Activated CD8-positive, alpha-beta memory T cell treated with anti-CD3 and anti-CD28 coated beads, Interleukin-2, amount 10 ng/mL, durations not matched to agents 7 days and 5 days (primary cell): ENCODE data around the gene GRID1. TPM values are rescaled to one million over a fixed set of nuclear protein-coding genes. Genes with fewer than 3 reads are reported as not detected.

Experiments
- ATAC-seq: fragments of 150-1000 bp; cut with Tn5 transposase; one replicate; pipeline ENCODE4 v1.10.0; 2021; ENCODE audit warnings: moderate library complexity
- CTCF ChIA-PET: fragments of 350-600 bp; sonication (Branson Sonifier 250); formaldehyde crosslinking; loops from one replicate; lab custom pipeline; 2021; ENCODE audit warnings: antibody characterized with exemption; lab: Charles Lee
- DNase-seq: peaks from one replicate; pipeline ENCODE4 v3.0.0-alpha.2; 2020
- H3K27ac Mint-ChIP-seq: one replicate; pipeline ENCODE4 v1.8.0; 2021; ENCODE audit warnings: mild to moderate bottlenecking, mixed read lengths
- H3K27me3 Mint-ChIP-seq: one replicate; pipeline ENCODE4 v1.8.0; 2021; ENCODE audit warnings: mixed read lengths
- H3K36me3 Mint-ChIP-seq: one replicate; pipeline ENCODE4 v1.8.0; 2021; ENCODE audit warnings: mild to moderate bottlenecking, mixed read lengths
- H3K4me1 Mint-ChIP-seq: one replicate; pipeline ENCODE4 v1.8.0; 2021; ENCODE audit warnings: mixed read lengths
- H3K4me3 Mint-ChIP-seq: one replicate; pipeline ENCODE4 v1.8.0; 2021; ENCODE audit warnings: mild to moderate bottlenecking, moderate library complexity, mixed read lengths
- H3K9me3 Mint-ChIP-seq: one replicate; pipeline ENCODE4 v1.8.0; 2022; ENCODE audit warnings: low read depth, mixed read lengths
- total RNA-seq, 2 experiments: library from RNA; stranded (reverse); gene quantifications; one replicate each; pipeline ENCODE4 v1.2.3, GENCODE V29; 2021

GRID1 gene
- total RNA-seq, 2 experiments from 2014 or later = not detected

DNA sequence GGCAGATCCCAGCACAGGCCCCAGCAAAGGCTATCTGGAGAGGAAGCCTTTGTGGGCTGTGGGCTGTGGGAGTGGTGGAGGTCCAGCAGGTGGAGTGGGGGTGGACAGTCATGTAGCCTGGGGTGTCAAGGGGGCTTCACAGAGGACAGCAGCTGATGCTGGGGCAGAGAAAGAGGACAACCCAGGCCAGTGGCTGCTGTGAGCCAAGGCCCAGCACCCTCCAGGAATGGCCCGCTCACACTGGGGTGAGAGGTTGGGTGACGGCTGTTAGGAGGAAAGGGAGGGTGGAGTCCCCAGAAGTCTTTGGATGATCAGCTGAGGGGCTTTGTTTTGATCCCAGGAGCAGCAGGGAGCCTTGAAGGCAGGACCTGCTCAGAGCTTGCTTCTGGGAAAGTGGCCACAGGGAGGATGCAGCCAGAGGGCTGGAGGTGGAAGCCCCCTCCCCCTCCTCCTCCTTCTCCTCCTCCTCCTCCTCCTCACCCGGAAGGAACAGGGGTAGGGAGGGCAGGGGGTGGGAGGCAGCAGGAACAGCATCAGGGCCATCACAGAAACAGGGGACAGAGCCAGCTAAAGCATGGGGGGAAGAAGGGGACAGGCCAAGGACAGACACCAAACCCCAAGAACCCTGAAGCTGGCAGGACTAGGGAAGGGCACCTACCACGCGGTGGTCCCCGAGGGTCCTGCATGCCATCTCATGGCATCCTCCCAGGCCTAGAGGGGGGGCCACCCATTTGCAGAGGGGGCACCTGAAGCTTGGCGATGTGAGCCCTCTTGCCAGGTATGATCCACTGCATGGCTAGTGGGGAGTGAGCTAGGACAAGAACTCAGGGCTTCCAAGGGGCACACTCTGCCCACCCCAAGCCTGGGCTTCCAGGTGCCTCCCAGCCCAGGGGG, 144.9 kb downstream of the GRID1 start:
- Mint-ChIP-seq H3K4me3 (no peak overlapping the region), H3K4me1 (no peaks in the 10 kb centered on the region), H3K9me3 (no peaks in the 10 kb centered on the region), H3K27ac (no peak overlapping the region), H3K27me3 (no peaks in the 10 kb centered on the region), H3K36me3 (no peaks in the 10 kb centered on the region)
- ATAC-seq (no peak), DNase-seq (no peak)
- CTCF ChIA-PET = no interaction called here

DNA sequence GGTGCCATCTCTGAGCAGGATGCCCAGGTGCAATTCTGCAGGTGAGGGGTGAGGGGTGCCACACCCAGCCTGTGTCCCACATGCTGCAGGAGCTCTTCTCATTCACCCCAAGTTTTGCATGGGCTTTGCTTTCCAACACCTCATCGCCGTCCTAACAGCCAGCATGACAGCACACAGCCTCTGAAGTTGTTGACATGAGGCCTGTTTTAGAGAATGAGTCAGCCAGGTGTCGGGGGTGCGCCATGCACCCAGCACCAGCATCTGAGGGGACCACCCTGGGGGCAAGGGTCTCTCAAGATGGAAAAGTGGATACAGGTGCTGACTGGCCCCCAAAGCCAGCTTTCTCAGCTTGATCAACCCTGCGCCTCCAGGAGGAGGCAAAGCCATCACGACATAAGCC, 146.0 kb downstream of the GRID1 start:
- Mint-ChIP-seq H3K4me1 (no peaks in the 10 kb centered on the region), H3K9me3 (no peaks in the 10 kb centered on the region), H3K27me3 (no peaks in the 10 kb centered on the region), H3K27ac (no peak overlapping the region), H3K4me3 (no peak overlapping the region), H3K36me3 (no peaks in the 10 kb centered on the region)
- ATAC-seq = no peak
- CTCF ChIA-PET = no interaction called here
- no peak for DNase-seq

DNA sequence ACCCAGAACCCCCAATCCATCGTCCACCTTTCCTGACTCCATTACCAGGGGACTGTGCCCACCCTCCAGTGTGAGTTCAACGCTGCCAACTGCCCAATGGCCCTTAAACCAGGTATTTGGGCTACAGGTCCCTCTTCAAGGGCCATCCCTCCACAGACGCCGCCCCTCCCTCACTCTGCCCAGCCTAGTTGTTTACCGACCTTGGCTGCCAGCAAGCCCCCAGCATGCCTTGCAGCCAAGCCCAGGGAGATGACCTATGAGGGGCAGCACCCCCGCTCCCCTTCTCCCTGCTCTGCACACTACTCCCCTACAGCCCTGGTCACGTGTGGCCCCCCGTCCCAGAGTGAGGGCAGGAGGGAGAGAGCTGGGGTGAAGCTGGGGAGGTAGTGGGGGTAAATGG, 147.3 kb downstream of the GRID1 start:
- H3K36me3 Mint-ChIP-seq = no peaks in the 10 kb centered on the region
- no peak for ATAC-seq
- H3K9me3 Mint-ChIP-seq = no peaks in the 10 kb centered on the region
- no peaks in the 10 kb centered on the region for H3K4me1 Mint-ChIP-seq
- no peaks in the 10 kb centered on the region for H3K27me3 Mint-ChIP-seq
- CTCF ChIA-PET = no interaction called here
- no peak overlapping the region for H3K27ac Mint-ChIP-seq
- H3K4me3 Mint-ChIP-seq = no peak overlapping the region
- no peak for DNase-seq

DNA sequence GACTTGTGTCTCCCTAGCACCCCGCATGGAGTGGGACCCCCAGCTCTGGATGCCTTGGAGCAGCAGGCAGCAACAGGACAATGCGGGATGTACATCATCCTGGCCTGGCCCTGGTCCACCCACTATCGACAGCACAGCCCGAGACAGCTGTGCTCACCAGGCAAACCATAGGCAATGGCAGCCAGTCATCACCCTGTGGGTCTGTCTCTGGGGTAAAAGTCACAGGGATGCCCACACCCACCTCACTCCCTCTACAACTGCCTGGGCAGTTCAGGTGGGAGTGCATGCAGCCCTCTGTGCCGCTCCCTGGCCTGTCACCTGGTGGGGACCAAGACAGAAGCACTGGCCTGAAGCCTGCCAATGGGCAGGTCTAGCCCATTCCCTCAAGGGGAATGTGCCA, 147.8 kb downstream of the GRID1 start:
- H3K9me3 Mint-ChIP-seq = no peaks in the 10 kb centered on the region
- no peaks in the 10 kb centered on the region for H3K36me3 Mint-ChIP-seq
- no peak overlapping the region for H3K4me3 Mint-ChIP-seq
- H3K27me3 Mint-ChIP-seq = no peaks in the 10 kb centered on the region
- no peak overlapping the region for H3K27ac Mint-ChIP-seq
- CTCF ChIA-PET = no interaction called here
- no peak for DNase-seq
- no peak for ATAC-seq
- H3K4me1 Mint-ChIP-seq = no peaks in the 10 kb centered on the region

DNA sequence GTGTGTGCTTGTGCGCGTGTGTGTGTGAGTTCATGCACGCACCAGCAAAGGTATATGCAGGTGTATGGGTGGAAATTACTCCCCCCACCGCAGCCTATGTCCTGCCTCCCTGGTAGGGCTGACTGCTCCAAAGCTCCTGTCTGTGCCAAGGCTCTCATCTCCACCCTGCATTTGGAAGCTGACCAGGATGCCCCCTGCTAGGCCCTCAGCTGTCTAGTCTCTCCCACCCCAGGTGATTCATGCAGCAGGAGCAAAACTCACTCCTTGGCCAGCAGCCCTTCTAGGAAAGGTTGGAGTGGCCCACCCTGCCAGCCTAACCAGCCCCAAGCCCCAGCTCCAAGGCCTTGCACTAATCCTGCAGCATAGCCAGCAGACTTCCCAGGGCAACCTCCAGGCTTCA, 148.4 kb downstream of the GRID1 start:
- Mint-ChIP-seq H3K36me3 (no peaks in the 10 kb centered on the region), H3K4me1 (no peaks in the 10 kb centered on the region), H3K9me3 (no peaks in the 10 kb centered on the region), H3K4me3 (no peak overlapping the region), H3K27me3 (peaks cover 3% of the 10 kb centered on the region), H3K27ac (no peak overlapping the region)
- DNase-seq (no peak), ATAC-seq (no peak)
- CTCF ChIA-PET = no interaction called here

DNA sequence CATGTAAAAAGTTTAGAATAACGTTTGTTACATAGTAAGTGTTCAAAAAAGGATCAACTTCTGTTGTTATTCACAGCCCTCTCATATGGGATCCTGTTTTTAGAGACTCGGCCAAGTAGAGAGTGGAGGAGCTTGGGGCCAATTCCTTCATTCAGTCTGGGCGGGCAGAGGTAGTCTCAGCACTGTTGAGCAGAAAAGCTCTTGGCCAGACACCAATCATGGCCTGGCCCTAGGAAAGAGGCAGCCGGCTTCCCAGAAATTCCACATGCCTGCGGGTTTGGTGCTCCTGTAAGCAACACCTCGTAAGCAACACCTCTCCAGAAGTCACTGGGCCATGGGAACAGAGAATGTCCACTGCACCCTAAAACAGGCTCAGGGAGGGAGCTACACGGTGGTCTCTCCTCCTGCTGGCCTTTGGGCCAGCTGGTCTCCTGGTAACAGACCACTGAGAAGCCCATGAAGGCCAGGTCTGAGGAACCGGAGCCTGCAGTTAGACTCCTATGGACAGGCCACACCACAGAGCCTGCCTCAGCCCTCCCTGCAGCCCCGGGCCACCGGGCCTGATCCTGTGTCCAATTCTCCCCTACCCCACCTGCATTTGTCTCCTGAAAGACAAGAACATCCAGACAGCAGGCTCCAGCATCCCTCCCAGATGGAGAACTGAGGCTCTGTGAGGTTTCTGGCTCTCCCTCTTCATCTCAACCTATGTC, 149.1 kb downstream of the GRID1 start:
- H3K27ac Mint-ChIP-seq = no peak overlapping the region
- no peak for ATAC-seq
- H3K36me3 Mint-ChIP-seq = no peaks in the 10 kb centered on the region

DNA sequence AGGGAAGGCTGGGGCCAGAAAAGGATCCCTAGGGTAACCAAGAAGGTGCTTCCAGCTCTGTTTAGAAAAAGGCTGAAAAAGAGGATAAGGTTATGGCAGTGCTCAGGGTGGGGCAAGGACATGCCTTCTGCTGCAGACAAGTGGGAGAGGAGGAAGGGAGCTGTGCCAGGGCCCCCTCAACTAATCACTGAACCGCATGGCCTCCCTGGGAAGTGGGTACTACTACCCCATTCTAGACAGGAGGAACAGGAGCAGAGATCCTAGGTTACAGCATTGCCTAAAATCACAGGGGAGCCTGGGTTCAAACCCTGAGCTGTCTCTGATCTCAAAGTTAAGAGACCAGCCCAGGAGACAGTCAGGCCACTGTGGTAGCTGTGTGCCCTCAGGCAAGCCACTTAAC, 149.7 kb downstream of the GRID1 start:
- CTCF ChIA-PET = no interaction called here
- Mint-ChIP-seq H3K4me1 (no peaks in the 10 kb centered on the region), H3K9me3 (no peaks in the 10 kb centered on the region), H3K27me3 (peaks cover 4% of the 10 kb centered on the region), H3K27ac (no peak overlapping the region), H3K36me3 (no peaks in the 10 kb centered on the region), H3K4me3 (no peak overlapping the region)
- DNase-seq (no peak), ATAC-seq (no peak)

More for the DNA sequence above, 149.1 kb downstream of the GRID1 start:
- Mint-ChIP-seq H3K4me3 (no peak overlapping the region), H3K27me3 (peaks cover 4% of the 10 kb centered on the region), H3K4me1 (no peaks in the 10 kb centered on the region), H3K9me3 (no peaks in the 10 kb centered on the region)
- no peak for DNase-seq
- CTCF ChIA-PET = no interaction called here

DNA sequence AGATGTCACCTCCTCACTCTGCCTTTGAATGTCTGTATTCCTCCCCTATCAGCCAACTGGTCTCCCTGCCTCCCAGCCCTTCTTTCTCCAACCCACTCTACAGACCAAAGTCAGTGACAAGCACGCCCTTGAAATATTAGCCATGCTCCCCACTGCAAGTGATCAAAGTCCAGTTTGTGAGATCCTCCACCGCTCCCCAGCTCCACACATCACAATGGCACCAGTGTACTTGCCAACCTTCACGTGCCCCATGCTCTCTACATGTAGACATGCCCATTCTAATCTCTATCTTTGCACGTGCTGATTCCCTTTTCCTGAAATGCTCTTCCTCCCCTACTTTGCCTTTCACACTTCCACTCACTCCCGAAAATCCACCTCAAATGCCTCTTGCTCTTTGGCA, 150.9 kb downstream of the GRID1 start:
- H3K36me3 Mint-ChIP-seq = no peaks in the 10 kb centered on the region
- no peak overlapping the region for H3K4me3 Mint-ChIP-seq
- DNase-seq (no peak), ATAC-seq (no peak)
- no peak overlapping the region for H3K27ac Mint-ChIP-seq
- H3K4me1 Mint-ChIP-seq = no peaks in the 10 kb centered on the region
- H3K9me3 Mint-ChIP-seq = no peaks in the 10 kb centered on the region
- CTCF ChIA-PET = no interaction called here
- H3K27me3 Mint-ChIP-seq = peaks cover 4% of the 10 kb centered on the region

DNA sequence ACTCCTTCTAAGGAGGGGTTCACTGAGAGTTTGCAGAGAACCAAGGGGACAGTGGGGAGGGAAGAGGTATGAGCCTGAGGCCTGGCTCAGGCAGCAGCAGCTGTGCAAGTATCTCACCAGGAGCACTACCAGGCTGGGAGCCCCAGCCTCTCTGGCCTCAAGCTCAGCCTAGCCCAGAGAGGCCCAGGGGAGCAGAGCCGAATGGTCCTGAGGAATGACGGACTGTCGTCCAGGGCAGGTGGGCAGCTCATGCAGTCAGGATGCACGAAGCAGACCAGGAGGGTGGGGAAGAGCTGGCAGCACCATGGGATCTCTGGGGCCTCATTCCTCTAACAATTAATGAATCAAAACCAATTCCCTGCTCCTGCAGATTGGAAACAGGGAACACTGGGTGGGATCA, 151.5 kb downstream of the GRID1 start:
- Mint-ChIP-seq H3K27ac (no peak overlapping the region), H3K4me3 (no peak overlapping the region), H3K4me1 (no peaks in the 10 kb centered on the region), H3K9me3 (no peaks in the 10 kb centered on the region), H3K27me3 (peaks cover 4% of the 10 kb centered on the region), H3K36me3 (no peaks in the 10 kb centered on the region)
- ATAC-seq (no peak), DNase-seq (no peak)
- CTCF ChIA-PET = no interaction called here

DNA sequence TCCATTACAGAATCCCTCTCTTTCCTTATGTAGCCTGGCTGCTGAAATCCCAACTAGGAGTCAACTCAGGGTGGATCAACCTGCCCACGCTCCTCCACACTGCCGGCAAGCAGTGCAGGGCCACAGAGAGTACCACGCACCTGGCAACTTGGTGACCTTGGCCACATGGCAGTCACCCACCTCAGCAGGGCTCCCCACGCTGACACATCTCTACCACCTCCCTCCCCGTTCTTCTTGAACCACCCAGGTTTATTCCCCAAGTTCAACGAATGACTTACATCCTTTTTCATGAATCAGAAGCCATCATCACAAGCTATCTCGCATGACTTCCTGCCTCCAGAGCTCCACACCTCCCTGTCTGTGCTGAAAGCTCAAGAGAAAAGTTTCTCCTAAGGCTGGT, 153.4 kb downstream of the GRID1 start:
- no peaks in the 10 kb centered on the region for H3K36me3 Mint-ChIP-seq
- no peak overlapping the region for H3K27ac Mint-ChIP-seq
- no peak overlapping the region for H3K4me3 Mint-ChIP-seq
- peaks cover 4% of the 10 kb centered on the region for H3K27me3 Mint-ChIP-seq
- CTCF ChIA-PET = no interaction called here
- ATAC-seq = no peak
- no peaks in the 10 kb centered on the region for H3K4me1 Mint-ChIP-seq
- no peak for DNase-seq
- no peaks in the 10 kb centered on the region for H3K9me3 Mint-ChIP-seq

DNA sequence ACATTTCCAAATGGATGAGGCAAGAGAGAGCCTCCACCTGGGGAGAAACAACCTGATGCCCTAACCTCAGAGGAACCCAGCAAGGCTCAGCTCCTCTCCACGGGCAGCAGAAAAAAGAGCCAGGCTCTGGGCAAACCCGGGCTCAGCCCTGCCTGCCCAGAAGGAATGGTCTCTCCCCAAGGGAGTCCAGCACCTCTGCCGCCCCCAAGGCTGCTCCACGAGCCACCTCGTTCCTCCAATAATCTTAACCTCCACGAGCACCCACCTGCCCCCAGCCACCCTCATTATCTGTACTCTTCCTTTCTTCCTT, 154.2 kb downstream of the GRID1 start:
- peaks cover 4% of the 10 kb centered on the region for H3K27me3 Mint-ChIP-seq
- H3K4me3 Mint-ChIP-seq = no peak overlapping the region
- DNase-seq (no peak), ATAC-seq (no peak)
- H3K27ac Mint-ChIP-seq = no peak overlapping the region
- H3K36me3 Mint-ChIP-seq = no peaks in the 10 kb centered on the region
- H3K9me3 Mint-ChIP-seq = no peaks in the 10 kb centered on the region
- H3K4me1 Mint-ChIP-seq = no peaks in the 10 kb centered on the region
- CTCF ChIA-PET = no interaction called here

DNA sequence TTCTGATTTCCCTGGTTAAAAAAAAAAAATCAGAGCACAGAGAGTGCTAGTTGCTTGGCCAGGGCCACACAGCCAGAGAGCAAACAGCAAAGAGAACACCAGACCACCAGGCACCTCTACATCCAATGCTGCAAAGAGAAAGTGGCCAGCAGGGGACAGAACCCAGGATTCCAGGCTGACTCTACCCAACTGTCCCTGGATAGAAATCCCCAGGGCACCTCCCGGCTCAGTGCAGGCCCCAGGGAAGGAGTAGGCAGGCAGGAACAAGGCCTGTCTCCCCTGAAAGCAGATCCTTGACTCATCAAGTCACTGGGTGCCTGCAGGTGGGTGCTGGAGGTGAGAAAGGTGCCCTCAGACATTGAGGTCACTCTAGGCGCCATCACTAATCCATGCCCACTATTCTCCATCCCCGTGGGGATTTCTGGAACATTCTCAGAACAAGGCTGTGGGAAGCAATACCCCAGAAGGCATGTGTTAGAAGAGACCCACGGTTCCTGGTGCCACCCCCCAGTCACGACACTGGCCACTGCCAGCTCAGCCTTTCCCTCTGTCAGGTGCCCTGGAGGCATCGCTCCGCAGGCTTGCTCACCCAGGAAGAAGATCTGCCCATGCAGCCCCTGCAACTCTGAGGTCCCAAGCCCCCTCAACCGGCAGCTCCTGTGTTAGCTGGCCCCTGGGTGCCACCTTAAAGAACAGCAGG, 154.8 kb downstream of the GRID1 start:
- H3K36me3 Mint-ChIP-seq = no peaks in the 10 kb centered on the region
- no peak overlapping the region for H3K27ac Mint-ChIP-seq
- peaks cover 4% of the 10 kb centered on the region for H3K27me3 Mint-ChIP-seq
- no peak for DNase-seq
- no peaks in the 10 kb centered on the region for H3K4me1 Mint-ChIP-seq
- CTCF ChIA-PET = no interaction called here
- H3K9me3 Mint-ChIP-seq = no peaks in the 10 kb centered on the region
- no peak overlapping the region for H3K4me3 Mint-ChIP-seq
- no peak for ATAC-seq

DNA sequence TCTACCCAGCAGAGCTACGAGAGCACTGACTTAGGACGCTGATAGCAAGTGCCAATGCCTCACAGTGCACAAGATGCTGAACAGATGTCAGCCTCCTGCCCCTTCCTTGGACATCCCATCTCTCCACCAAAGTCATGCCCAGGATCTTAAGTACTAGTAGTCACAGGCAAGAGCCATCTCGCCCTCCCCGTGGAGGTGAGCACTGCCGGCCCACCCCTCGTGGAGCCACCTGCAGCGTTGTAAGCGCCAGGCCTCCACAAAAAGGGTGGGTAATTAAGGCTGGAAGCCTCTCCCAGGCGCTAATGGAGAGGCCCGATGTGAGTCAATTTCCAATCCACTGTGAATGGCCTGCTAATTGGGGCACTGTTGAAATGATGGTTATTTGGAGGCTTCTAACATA, 156.2 kb downstream of the GRID1 start:
- CTCF ChIA-PET = no interaction called here
- H3K9me3 Mint-ChIP-seq = no peaks in the 10 kb centered on the region
- ATAC-seq = no peak

DNA sequence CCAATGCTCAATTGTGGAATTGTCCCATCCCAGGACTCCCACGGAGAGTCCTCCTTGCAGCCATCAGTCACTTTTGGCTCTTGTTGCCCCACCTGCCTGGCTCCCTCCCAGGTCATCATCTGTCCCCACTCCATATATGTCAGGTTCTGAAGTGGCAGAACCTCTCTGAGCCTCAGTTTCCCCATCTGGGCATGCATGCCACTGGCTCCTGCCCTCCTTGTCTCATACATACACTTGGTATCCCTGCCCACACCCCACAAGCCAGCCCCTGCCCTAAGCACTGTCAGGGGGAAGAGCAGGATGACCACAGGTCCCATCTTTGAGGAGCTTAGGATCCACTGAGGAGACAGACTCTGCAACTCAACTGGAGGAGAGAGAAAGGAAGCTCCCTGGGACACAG, 156.9 kb downstream of the GRID1 start:
- CTCF ChIA-PET = no interaction called here
- ATAC-seq = no peak
- H3K36me3 Mint-ChIP-seq = no peaks in the 10 kb centered on the region
- no peak overlapping the region for H3K27ac Mint-ChIP-seq
- H3K27me3 Mint-ChIP-seq = peaks cover 4% of the 10 kb centered on the region
- H3K9me3 Mint-ChIP-seq = no peaks in the 10 kb centered on the region
- H3K4me3 Mint-ChIP-seq = no peak overlapping the region
- no peaks in the 10 kb centered on the region for H3K4me1 Mint-ChIP-seq
- DNase-seq = no peak

More for the DNA sequence above, 156.2 kb downstream of the GRID1 start:
- DNase-seq = no peak
- Mint-ChIP-seq H3K36me3 (no peaks in the 10 kb centered on the region), H3K4me1 (no peaks in the 10 kb centered on the region), H3K27me3 (peaks cover 4% of the 10 kb centered on the region), H3K4me3 (no peak overlapping the region), H3K27ac (no peak overlapping the region)
